Stomach (tissue), 4 donors: ENCODE results near the gene PDLIM7.

Source experiments
- EP300 ChIP-seq: sonication (generic); formaldehyde crosslinking; IDR thresholded peaks from one replicate; pipeline ENCODE4 v1.6.1; 2017; ENCODE audit warnings: antibody characterized with exemption
- POLR2A ChIP-seq, 4 donors: fragments of 450-650 bp; IDR thresholded peaks; one replicate each; pipeline ENCODE4 v1.6.1; 2016; ENCODE audit warnings: antibody characterized with exemption in 4 of 4, control low read depth in 2 of 4, mild to moderate bottlenecking in 1 of 4, moderate library complexity in 1 of 4
- POLR2AphosphoS5 ChIP-seq, 3 donors: sonication (generic); formaldehyde crosslinking; IDR thresholded peaks; one replicate each; pipeline ENCODE4 v1.6.1; 2016; ENCODE audit warnings: antibody characterized with exemption in 3 of 3
- TF ChIP-seq, protein P1 (sequence below), 7 experiments: fragments of 450-650 bp in 4 of 7; fragments of 200-600 bp in 3 of 7; sonication (generic) in 3 of 7; IDR thresholded peaks; one replicate each; pipeline ENCODE4 v1.5.1; 2016 to 2019; ENCODE audit warnings: antibody characterized with exemption in 7 of 7, control low read depth in 2 of 7, mild to moderate bottlenecking in 1 of 7

GRCh38 chr5:177513500-177513899 is 16.1 kb upstream of the PDLIM7 start:
- TF ChIP-seq POLR2A (IDR thresholded peaks at IDR 0.05): no peak
- TF ChIP-seq, protein P1, sequence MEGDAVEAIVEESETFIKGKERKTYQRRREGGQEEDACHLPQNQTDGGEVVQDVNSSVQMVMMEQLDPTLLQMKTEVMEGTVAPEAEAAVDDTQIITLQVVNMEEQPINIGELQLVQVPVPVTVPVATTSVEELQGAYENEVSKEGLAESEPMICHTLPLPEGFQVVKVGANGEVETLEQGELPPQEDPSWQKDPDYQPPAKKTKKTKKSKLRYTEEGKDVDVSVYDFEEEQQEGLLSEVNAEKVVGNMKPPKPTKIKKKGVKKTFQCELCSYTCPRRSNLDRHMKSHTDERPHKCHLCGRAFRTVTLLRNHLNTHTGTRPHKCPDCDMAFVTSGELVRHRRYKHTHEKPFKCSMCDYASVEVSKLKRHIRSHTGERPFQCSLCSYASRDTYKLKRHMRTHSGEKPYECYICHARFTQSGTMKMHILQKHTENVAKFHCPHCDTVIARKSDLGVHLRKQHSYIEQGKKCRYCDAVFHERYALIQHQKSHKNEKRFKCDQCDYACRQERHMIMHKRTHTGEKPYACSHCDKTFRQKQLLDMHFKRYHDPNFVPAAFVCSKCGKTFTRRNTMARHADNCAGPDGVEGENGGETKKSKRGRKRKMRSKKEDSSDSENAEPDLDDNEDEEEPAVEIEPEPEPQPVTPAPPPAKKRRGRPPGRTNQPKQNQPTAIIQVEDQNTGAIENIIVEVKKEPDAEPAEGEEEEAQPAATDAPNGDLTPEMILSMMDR (IDR thresholded peaks at IDR 0.05): no peak
- TF ChIP-seq EP300: no peak
- no peak for TF ChIP-seq POLR2AphosphoS5 (IDR thresholded peaks at IDR 0.05)
